NCI-H2029 (cell line): ENCODE results near the gene TBC1D14.

ENCODE experiments used
- DNase-seq: peaks from one replicate; lab custom pipeline; 2025; lab: John Stamatoyannopoulos, UW

The TBC1D14 gene

DNA sequence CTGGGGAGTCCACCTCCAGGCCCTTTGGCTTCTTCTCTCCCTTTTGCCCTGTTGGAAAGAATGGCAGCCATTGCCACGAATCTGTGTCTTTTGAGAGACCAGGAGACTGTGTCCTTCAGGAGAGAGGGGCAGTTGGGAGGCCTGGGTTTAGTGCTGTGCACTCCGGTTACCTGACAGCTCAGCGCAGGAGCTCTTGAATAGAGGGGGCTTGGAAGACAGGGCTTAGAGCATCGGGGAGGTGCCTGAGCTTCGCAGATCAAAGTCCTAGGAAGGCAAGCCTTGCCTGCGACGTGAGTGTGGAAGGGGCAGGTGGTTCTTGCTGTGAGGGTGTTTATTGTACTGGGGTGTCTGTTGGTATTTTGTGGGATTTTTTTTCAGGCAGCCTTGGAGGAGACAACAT is 91.6 kb downstream of the TBC1D14 start:
- DNase-seq = no peak

DNA sequence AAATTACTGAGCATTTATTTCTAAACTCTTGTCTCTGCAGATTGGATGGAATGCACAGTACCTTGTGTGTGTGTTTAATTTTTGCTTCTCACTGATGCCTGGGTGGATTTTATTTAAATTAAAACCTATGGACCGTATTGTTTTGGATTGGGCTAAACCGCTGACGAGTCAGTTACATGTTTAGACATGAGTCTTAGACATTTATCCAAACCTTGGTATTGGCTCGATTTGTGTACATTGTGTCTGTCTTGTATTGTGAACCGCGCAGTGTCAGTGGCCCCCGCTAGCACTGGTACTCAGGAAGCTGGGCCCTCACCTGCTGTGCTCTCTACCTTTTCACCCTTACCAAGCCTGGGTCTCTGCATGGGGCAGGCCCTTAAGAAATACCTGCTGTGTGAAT is 92.7 kb downstream of the TBC1D14 start:
- DNase-seq = no peak

DNA sequence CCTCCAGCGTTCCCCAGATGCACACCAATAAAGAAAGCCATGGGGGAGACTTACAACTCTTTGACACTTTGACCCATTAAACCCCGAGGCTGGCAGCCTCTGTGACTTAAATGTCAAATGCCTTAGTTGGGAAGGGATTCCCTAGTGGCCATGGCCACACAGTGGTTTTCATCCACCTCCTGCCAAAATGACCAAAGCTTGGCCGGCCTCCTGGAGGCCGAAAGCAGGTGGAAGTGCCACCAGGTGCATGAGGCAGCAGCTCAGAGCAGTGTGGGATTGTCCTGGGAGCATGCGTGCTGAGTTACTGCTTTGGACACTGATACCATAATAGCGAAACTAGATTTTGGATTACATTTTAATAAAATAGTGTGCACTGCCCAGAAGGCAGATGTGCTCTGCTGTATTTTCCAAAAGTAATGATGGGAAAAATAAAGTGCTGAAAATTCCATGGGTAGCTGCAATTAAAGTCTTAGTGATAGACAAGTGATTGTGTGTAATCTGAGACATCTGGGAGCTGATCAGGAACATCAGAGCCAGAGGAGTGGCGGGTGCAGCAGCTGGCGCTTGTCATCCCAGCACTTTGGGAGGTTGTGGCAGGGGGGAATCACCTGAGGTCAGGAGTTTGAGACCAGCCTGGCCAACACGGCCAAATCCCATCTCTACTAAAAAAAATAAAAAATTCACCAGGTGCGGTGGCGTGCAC is 93.7 kb downstream of the TBC1D14 start:
- no peak for DNase-seq

DNA sequence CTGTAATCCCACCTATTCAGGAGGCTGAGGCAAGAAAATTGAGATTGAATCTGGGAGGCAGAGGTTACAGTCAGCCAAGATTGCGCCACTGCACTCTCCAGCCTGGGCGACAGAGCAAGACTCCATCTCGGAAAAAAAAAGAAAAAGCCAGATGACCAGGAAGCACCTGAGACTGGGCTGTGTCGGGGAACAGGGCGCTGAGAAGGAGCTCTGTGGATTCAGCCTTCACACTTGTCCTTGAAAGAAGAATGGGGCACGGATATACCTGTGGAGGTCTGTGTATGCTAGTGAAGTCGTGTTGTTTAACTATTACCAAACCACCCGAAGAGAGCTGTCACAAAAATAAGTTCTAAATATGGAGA is 94.2 kb downstream of the TBC1D14 start:
- DNase-seq = no peak

DNA sequence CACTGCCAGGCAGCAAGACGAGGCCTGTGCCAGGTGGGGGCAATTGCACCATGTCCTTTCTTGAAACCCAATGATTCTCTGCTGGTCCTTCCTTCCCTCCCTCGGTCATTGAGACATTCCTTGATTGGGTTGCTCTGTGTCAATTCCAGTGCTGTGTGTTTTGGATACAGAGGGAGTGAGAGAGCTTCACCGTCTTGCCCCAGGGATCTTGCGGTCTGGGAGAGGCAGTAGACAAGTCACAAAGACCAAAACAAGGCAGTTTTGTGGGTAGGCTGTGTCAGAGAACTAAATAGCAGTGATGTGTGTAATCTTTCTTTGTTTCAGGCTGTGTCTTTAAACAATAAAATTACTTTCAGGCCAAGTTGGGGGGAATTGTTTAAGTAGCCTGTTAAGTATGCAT is 94.7 kb downstream of the TBC1D14 start:
- DNase-seq = no peak

DNA sequence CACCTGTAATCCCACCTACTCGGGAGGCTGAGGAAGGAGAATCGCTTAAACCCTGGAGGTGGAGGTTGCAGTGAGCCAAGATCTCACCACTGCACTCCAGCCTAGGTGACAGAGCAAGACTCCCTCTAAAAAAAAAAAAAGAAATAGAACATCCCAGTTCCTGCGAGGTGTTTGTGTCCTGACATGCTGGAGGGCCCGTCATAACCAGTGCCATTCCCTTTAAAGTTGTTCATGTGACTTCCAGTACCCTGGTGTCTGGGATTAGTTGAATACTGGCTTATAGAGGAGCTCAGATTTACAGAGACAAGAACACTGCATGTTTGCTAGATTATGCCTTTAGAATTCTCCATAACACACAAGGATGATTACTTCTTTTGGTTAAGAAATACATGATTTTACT is 95.9 kb downstream of the TBC1D14 start:
- no peak for DNase-seq

DNA sequence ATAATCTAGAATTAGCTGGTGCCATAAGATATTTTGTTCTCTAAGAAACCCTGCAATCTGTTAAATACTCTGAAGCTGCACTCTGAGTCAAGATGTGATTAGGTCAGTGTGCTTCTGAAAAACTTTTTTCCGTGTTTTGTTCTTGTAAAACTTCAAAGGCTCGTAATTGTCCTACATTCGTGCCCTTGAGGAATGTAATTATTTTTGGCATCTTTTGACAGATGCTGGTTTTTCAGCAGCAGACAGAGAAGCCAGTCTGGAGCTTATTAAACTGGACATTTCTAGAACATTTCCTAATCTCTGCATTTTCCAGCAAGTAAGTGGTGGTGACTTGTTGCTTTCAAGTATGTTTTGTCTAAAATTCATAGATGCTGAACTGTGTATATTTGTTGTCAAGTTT is 96.8 kb downstream of the TBC1D14 start:
- DNase-seq = no peak

DNA sequence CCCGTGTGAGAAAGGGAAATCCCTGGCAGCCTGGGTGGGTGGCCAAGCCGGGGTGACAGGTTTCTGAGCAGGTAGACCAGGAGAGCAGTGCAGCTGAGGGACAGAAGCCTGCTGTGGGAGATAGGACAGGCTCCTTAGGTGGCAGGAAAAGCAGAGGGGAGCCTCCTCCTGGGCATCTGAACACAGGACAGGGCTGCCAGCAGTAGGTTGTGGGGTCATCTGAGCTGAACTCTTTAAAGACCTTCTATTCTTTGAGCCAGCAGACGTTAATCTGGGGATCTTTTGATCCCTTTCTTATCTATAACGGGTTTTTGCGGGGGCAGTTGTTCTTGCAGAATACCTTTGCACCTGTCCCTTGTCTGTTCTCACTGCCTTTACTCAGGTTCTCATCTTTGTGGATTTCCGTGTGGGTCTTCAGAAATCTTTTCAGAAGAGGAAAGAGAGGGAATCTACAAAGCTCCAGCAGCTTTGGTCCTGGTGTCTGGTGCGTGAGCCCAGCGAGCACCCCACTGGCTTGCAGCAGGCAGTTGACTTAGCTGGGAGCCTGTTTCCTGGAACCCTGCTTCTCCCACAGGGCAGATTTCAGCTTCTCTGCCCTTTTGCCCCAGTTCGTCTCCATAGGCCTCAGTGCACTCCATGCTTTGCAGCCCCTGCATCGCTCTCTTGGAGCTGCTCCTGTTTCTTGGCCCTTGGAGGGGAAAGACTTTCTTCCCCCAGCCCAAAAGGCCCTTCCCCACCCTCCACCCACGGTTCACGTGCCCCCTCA is 97.7 kb downstream of the TBC1D14 start:
- DNase-seq = no peak

DNA sequence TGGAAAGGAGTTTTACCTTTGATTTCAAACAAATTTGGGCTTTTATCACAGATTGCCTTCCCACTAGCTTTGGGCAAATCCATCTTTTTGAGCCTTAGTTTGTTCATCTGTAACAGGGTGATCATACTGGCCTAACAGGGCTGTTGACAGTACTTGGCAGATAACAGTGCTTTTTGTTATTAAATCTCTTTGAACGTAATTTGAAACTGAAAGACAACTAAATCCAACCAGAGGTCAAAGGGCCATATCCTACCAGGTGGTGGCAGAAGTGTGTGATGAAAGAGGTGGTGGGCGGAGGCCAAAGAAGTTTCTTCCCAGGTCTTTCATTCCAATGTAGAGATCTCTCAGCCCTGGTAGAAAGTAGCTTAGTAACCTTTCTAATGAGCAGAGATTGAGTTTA is 98.3 kb downstream of the TBC1D14 start:
- peak; percentile 6 for DNase-seq

DNA sequence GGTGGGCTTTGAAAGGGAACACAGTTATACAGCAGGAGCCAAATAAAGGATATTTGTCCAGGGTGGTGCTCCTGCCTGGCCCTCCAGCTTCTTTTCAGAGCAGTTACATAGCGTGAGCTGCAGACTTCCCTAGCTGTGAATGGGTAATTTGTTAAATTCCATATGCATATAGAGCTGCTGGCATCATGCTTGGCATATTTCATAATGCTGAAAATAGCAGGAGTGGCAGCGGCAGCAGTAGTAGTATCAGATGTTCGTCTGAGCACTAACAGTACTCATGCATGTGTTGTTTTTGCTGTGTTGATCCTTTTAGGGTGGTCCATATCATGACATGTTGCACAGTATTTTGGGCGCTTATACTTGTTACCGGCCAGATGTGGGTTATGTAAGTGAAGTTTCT is 99.9 kb downstream of the TBC1D14 start:
- no peak for DNase-seq

DNA sequence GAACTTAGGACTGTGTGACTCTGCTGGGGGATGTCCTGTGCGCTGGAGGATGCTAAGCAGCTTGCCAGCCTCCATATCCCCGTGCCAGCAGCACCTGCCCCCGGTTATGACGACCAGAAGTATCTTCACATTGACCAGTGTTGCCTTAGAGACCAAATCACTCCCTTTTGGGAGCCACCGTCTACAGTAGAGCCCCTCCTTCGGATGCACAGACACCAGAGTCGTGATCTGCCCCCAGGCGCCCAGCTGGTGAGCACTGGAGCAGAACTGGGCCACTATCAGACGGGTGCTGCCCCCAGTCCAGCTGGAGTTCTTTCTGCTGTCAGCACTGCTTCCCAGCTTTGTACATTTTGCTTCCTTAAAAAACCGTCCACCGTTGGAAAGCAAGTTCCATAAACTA is 103.5 kb downstream of the TBC1D14 start:
- no peak for DNase-seq

DNA sequence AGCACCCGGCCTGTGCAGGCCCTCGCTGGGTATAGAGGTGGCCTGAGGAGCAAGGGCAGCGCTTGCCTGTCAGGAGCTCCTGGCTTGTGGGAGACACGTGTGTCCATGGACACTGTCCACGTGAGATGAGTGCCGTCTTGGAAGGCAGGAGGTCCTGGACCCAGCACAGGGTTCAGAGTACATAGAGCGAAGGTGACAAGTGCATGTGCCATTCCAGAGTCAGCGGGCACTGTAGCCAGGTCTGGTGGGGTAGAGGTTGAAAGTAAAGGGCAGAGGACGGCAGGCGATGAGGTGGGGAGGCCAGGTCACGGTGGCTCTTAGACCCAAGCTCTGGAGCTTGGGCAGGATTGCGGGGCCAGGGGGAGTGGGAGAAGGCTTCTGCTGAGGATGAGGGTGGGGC is 105.2 kb downstream of the TBC1D14 start:
- DNase-seq = no peak

DNA sequence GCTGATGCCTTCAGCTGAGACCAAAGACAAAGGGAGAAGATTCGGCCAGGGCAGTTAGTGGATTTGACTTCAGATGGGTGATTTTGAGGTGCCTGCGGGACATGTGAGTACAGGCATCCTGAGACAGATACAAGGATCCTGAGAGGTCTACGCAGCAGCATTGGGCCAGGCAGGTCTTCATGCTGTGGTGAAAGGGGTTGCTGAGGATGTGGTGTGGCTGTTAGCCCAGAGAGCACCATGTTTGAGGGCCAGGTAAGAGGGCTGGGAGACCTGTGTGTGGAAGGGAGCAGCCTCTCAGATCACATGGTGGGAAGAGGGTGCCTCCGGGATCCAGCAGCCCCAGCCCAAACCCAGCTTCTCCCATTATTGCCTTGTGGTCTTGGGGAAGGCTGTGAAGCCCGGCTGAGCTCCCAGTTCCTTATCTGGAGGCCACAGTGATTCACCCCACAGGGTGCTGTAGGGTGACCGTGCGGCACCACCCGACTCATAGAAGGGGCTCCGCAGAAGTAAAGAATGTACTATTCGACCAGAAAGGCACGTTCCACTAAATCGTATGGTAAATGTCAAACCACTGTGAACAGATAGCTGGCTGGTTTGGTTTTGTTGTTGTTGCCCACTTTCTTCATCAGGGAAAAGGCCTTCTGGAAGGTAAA is 105.9 kb downstream of the TBC1D14 start:
- no peak for DNase-seq

DNA sequence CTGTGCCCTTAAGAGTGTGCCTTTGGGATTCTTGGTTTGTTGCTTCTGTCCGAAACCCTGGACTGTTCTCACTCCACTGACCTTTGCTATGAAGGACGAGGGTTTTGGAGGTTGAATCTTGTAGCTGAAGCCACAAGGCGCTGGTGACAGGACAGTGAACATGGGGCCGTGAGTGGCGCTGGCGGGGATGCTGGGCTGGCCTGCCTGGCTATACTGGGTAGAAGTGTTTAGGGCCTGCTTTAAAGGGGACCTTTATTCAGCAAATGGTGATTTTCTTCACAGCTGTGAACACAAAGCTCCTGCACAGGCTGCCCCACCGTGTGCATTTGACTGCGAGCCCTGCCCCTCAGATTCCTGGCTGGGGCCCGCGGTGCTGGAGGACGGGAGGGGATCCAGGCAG is 106.5 kb downstream of the TBC1D14 start:
- DNase-seq = no peak

DNA sequence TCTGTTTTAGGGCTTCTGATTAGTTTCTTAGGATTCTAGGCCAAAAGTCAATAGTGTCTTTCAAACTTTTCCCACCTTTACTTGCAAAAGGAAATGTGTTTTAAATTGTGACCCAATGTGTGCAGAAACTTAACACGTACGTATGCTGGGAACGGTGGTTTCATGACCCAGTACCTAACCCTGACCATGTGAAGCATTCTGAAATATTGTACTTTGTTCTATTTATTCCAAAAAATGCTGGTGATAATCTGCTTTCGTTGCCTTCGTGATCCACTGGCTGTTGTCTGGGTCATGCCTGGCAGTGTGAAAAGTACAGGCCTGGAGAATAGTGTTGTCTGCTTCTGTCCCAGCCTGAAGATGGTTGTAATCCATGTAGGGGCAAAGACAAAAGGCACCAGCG is 106.9 kb downstream of the TBC1D14 start:
- no peak for DNase-seq

DNA sequence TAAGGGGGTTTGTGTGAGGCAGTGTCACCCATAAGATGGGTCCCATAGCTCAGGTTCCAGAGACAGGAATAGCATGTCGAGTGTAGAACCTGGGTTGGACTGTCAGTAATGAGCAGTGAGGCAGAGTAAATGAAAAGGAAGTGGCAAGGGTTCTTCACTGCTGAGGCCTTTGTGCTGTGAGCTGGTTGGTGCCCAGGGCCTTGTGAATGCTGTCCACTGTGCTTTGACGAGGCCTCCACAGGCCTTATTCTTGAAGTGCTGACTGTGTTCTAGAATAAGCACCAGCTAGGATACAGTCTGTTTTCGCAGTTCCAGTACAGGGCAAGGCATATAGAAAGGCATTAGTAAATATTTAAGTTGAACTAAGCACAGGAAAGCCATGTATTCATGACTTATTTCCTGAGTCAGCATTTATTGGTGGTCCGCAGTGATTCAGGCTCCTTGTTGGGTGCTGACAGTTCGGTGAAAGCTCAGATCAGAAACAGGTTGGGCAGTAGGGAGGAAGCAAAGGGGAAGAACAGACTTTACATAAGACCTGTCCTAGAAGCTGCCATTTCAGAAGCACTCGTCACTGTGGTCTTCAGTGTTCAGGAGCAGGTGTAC is 107.9 kb downstream of the TBC1D14 start:
- DNase-seq = no peak

DNA sequence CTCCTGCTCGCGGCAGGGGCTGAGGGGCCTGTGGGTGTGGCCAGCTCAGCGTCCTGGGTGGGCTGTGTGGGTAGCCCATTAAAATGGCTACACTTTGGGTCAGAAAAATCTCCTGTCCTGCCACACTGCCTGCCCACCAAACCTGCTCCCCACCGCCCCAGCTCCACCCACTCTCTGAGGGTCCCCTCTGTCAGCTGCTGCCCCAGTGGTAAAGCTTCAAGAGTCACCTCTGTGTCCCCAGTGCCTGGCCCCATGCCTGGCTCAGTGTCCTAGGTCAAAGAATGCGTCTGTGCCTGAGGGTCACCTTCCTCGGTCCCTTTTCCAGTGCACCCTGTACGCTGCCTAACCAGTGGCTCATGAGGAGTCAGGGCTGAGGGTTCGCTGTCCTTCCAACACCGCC is 108.7 kb downstream of the TBC1D14 start:
- no peak for DNase-seq

DNA sequence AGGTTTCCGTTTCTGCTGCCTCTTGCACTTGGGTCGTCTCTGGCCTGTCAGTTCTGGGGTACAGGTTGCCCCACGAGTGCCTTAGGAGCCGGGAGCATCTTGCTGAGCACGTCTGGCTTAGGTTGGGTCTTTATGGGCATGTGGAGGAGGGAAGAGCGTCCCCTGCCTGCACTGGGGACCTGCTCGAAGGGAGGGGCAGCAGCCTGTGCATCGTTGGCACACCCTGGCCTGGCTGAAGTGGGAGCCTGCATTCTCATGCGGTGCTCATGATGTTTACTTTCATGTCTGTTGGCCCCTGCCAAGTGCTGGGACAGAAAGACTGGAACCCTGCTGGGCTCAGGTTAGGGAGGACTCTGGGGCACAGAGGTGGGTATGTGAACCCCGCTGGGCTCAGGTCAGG is 109.7 kb downstream of the TBC1D14 start:
- no peak for DNase-seq

DNA sequence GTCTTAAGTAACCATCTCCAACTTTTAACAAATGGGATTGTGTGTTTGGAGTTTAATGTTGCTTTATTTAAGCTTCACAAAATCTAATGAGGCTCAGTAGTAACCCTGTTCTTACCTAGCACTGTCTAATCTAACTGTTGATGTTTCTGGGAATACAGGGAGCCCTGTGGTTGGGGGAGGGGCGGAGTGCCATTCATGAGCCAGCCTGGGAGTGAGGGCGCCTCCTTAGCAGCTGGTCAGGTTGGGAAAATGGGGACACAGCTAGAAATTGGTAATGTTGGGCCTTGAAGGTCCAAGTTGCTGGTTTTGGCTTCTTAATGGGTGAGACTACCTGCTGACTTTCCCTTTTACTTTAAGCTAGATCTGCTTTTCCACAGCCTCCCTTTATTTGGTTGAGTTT is 110.7 kb downstream of the TBC1D14 start:
- DNase-seq = no peak

DNA sequence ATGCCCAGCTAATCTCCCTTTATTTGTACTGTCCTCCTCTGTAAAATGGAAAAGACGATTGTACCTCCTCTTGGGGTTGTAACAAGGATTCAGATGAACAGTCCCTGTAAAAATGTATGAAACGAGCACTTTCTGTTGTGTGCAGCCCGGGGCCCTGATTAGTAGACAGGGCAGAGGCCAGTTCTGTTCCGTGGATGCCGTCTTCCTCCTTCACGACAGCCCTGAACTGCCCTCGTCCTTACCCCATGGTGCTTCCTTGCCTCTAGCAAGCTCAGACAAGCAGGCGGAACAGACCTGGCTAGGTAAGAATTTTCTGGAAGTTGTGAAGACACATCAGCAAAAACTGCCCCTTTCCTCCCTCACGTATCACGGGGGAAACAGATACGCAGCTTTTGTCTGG is 111.2 kb downstream of the TBC1D14 start:
- no peak for DNase-seq

DNA sequence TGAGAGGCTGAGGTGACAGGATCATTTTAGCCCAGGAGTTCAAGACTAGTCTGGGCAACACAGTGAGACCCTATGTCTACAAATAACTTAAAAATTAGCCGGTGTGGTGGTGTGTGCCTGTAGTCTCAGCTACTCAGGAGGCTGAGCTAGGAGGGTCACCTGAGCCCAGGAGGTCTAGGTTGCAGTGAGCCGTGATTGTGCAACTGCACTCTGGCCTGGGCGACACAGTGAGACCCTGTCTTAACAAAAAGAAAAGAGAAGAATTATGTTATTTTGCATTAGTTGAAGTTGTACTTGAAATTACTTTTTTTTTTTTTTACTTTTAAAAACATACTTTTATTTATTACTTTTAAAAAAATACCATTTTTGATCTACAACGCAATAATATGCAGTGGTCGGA is 111.7 kb downstream of the TBC1D14 start:
- DNase-seq = no peak

DNA sequence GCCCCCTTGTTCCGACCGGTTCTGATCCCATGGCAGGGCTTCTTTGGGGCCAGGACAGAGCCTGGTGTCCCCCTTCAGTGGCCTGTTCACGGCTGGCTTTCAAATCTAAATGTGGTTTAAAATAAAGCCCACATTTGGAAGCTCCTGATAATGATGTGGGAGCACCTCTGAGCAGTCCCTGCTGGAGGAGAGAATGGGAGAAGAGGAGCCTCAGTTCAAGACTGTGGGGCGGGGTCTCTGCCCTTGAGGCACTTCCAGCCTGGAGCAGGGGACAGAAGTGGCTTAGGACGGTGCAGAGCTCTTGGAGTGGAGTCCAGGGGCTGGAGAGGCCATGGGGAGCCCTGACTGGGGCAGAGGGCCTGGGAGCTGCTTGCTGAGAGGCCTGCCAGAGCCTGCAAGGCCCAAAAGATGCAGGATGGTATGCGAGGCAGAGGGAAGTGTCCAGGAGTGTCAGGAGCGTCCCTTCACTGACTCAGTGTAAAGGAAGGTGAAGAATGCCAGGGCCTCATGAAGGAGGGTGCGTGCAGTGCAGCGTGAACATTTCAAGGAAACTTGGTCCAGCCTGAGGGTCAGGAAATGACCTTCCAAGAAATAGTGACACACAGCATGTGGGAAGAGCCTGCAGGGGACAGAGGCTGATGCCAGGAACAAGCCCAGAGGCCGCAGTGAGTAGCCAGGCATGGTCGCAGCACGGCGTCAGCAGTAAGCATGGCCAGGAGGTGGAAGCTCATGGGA is 112.5 kb downstream of the TBC1D14 start:
- no peak for DNase-seq
